CD14-positive monocyte (primary cell): ENCODE results near the gene OR2W3. TPM values are rescaled to one million over a fixed set of nuclear protein-coding genes. Genes with fewer than 3 reads are reported as not detected.

Experiments
- DNase-seq, 3 donors: peaks; one replicate each; pipeline ENCODE4 v3.0.0-alpha.2; 2011 to 2022
- H2AFZ ChIP-seq: 2 replicates; pipeline ENCODE4 v1.6.0; 2012; ENCODE audit warnings: mild to moderate bottlenecking, low read depth, low read length, inconsistent platforms; ENCODE audit not compliant: insufficient read depth, poor library complexity, severe bottlenecking
- H3K27ac ChIP-seq, 2 donors: 1 replicate in 1 of 2; 2 replicates in 1 of 2; pipeline ENCODE4 v1.5.1; 2012 to 2013; ENCODE audit warnings: low read length in 2 of 2, control low read depth in 1 of 2, inconsistent platforms in 1 of 2, low read depth in 1 of 2, mild to moderate bottlenecking in 1 of 2
- H3K27me3 ChIP-seq, 2 donors: one replicate each; pipeline versions ENCODE4 v1.6.0 to v1.6.1; 2011 to 2013; ENCODE audit warnings: low read length in 2 of 2; ENCODE audit not compliant: control insufficient read depth in 2 of 2, insufficient read depth in 2 of 2
- H3K36me3 ChIP-seq, 2 donors: replicated peaks in 1 of 2; 1 replicate in 1 of 2; 2 replicates in 1 of 2; pipeline versions ENCODE4 v1.5.1 to v1.6.1; 2012 to 2013; ENCODE audit warnings: low read length in 2 of 2, control low read depth in 1 of 2, inconsistent platforms in 1 of 2, mild to moderate bottlenecking in 1 of 2; ENCODE audit not compliant: insufficient read depth in 2 of 2, control insufficient read depth in 1 of 2
- H3K4me1 ChIP-seq, 2 donors: 1 replicate in 1 of 2; 2 replicates in 1 of 2; pipeline versions ENCODE4 v1.5.1 to v1.6.1; 2012 to 2013; ENCODE audit warnings: low read length in 2 of 2, control low read depth in 1 of 2, inconsistent platforms in 1 of 2, mild to moderate bottlenecking in 1 of 2, moderate library complexity in 1 of 2; ENCODE audit not compliant: insufficient read depth in 2 of 2, control insufficient read depth in 1 of 2
- H3K4me2 ChIP-seq: replicated peaks from 2 replicates; pipeline ENCODE3; 2012; ENCODE audit warnings: low read length, moderate library complexity, mild to moderate bottlenecking; ENCODE audit not compliant: poor library complexity, severe bottlenecking; ENCODE audit errors: extremely low read depth
- H3K4me3 ChIP-seq, 3 experiments: fragments of 200-600 bp in 1 of 3; sonication (generic) in 1 of 3; replicated peaks in 1 of 3; 1 replicate in 2 of 3; 2 replicates in 1 of 3; pipeline ENCODE4 v1.5.1; 2011 to 2013; ENCODE audit warnings: low read length in 3 of 3, mild to moderate bottlenecking in 3 of 3, control low read depth in 2 of 3, low read depth in 2 of 3, inconsistent platforms in 1 of 3, moderate library complexity in 1 of 3
- H3K79me2 ChIP-seq: 2 replicates; pipeline ENCODE4 v1.6.0; 2012; ENCODE audit warnings: mild to moderate bottlenecking, control low read depth, inconsistent platforms, low read length, moderate library complexity; ENCODE audit not compliant: insufficient read depth
- H3K9ac ChIP-seq: 2 replicates; pipeline ENCODE4 v1.6.0; 2017; ENCODE audit warnings: low read length, mild to moderate bottlenecking; ENCODE audit not compliant: insufficient read depth, poor library complexity, severe bottlenecking
- H3K9me3 ChIP-seq, 2 donors: replicated peaks in 1 of 2; 1 replicate in 1 of 2; 2 replicates in 1 of 2; pipeline versions ENCODE4 v1.5.1 to v1.6.1; 2012 to 2013; ENCODE audit warnings: low read length in 2 of 2, control low read depth in 1 of 2; ENCODE audit not compliant: control insufficient read depth in 1 of 2, insufficient read depth in 1 of 2
- H4K20me1 ChIP-seq: 2 replicates; pipeline ENCODE4 v1.6.0; 2012; ENCODE audit warnings: mild to moderate bottlenecking, low read length, control low read depth, moderate library complexity; ENCODE audit not compliant: insufficient read depth
- H3K27ac Mint-ChIP-seq, 7 donors: one replicate each; pipeline ENCODE4 v1.8.0; 2020; ENCODE audit warnings: mild to moderate bottlenecking in 7 of 7, mixed read lengths in 7 of 7, moderate library complexity in 6 of 7, inconsistent platforms in 2 of 7
- H3K27me3 Mint-ChIP-seq, 3 donors: one replicate each; pipeline ENCODE4 v1.8.0; 2021 to 2022; ENCODE audit warnings: low read depth in 3 of 3, mild to moderate bottlenecking in 3 of 3, mixed read lengths in 3 of 3, moderate library complexity in 3 of 3, inconsistent platforms in 1 of 3
- H3K36me3 Mint-ChIP-seq, 2 donors: one replicate each; pipeline ENCODE4 v1.8.0; 2020; ENCODE audit warnings: mixed read lengths in 2 of 2, inconsistent platforms in 1 of 2, mild to moderate bottlenecking in 1 of 2
- H3K4me1 Mint-ChIP-seq: one replicate; pipeline ENCODE4 v1.8.0; 2020; ENCODE audit warnings: mild to moderate bottlenecking, mixed read lengths
- H3K4me3 Mint-ChIP-seq, 2 donors: one replicate each; pipeline ENCODE4 v1.8.0; 2020; ENCODE audit warnings: mild to moderate bottlenecking in 2 of 2, mixed read lengths in 2 of 2, moderate library complexity in 1 of 2
- H3K9me3 Mint-ChIP-seq, 7 donors: one replicate each; pipeline ENCODE4 v1.8.0; 2020 to 2022; ENCODE audit warnings: mixed read lengths in 7 of 7, mild to moderate bottlenecking in 6 of 7, moderate library complexity in 6 of 7, inconsistent platforms in 2 of 7
- WGBS: methylation state at CpG from one replicate; pipeline ENCODE4 v1.1.5; 2013; ENCODE audit warnings: missing lambda C conversion rate; ENCODE audit not compliant: insufficient coverage; 5-methylcytosine and 5-hydroxymethylcytosine counted together
- intact Hi-C, 2 donors: fragments of 100-400 bp; cut with micrococcal nuclease; formaldehyde crosslinking; loops; one replicate each; pipeline versions ENCODE4 v1.15.0 to v1.15.1; 2023
- polyA plus RNA-seq, 3 donors: library from polyadenylated mRNA; depleted of rRNA in 1 of 3; unstranded in 2 of 3; stranded (reverse) in 1 of 3; fragments of 300-500 nt in 2 of 3; fragments of >200 nt in 1 of 3; fragmentation: Illumina TruSeq in 2 of 3; gene quantifications; 1 replicate in 2 of 3; 2 replicates in 1 of 3; pipeline ENCODE4 v1.2.3, GENCODE V29; 2012 to 2021
- TF ChIP-seq, protein P1 (sequence below): fragments of 200-600 bp; IDR thresholded peaks from one replicate; pipeline ENCODE4 v1.8.0; 2022; ENCODE audit warnings: antibody characterized with exemption, mild to moderate bottlenecking

The OR2W3 gene
- polyA plus RNA-seq, 3 donors, result 0.09 to 0.31 TPM; not detected in 1

GRCh38 chr1:247933989-247934388 lies 38.6 kb downstream of the OR2W3 start:
- WGBS, result 98% methylated on average over 6 of the region's 8 CpGs
- TF ChIP-seq, protein P1, sequence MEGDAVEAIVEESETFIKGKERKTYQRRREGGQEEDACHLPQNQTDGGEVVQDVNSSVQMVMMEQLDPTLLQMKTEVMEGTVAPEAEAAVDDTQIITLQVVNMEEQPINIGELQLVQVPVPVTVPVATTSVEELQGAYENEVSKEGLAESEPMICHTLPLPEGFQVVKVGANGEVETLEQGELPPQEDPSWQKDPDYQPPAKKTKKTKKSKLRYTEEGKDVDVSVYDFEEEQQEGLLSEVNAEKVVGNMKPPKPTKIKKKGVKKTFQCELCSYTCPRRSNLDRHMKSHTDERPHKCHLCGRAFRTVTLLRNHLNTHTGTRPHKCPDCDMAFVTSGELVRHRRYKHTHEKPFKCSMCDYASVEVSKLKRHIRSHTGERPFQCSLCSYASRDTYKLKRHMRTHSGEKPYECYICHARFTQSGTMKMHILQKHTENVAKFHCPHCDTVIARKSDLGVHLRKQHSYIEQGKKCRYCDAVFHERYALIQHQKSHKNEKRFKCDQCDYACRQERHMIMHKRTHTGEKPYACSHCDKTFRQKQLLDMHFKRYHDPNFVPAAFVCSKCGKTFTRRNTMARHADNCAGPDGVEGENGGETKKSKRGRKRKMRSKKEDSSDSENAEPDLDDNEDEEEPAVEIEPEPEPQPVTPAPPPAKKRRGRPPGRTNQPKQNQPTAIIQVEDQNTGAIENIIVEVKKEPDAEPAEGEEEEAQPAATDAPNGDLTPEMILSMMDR, result no peak
- Histone ChIP-seq H3K9ac (no peak overlapping the region), H3K79me2 (no peaks in the 10 kb centered on the region), H4K20me1 (no peaks in the 10 kb centered on the region), H3K4me1 (peaks cover 6% of the 10 kb centered on the region in 2 donors), H3K9me3 (peaks cover 6 to 11% of the 10 kb centered on the region in 2 donors), H2AFZ (no peak overlapping the region), H3K4me3 (no peak overlapping the region), H3K27me3 (no peaks in the 10 kb centered on the region), H3K4me2 (no peak overlapping the region), H3K27ac (no peak overlapping the region), H3K36me3 (no peaks in the 10 kb centered on the region)
- peaks cover 3% of the 10 kb centered on the region for H3K4me1 Mint-ChIP-seq
- DNase-seq, result no peak
- H3K27me3 Mint-ChIP-seq, result peaks cover 0 to 2% (median 0%) of the 10 kb centered on the region in 3 donors
- H3K4me3 Mint-ChIP-seq, result no peak overlapping the region
- H3K36me3 Mint-ChIP-seq, result no peaks in the 10 kb centered on the region
- intact Hi-C loops, result no loop called here
- no peak overlapping the region for H3K27ac Mint-ChIP-seq
- peaks cover 9 to 15% (median 11%) of the 10 kb centered on the region in 7 donors for H3K9me3 Mint-ChIP-seq

DNA sequence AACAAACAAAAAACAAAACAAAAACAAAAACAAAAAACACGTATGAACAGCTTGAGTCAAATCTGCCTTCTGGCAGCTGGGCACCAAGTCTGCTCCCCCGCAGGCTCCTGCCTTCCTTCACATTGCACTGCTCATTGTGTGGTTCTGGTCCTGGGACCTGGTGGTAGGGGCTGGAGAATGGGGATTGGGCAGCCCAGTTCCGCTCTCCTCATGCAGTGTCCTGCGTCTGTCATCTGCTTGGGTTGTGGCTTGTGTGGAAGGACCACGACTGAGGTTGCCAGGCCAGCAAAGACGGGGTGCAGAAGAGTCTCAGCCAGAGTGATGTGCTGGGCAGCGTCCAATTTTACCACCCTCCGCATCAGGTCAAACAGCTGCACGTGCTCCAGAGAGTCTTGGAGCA lies 40.4 kb downstream of the OR2W3 start:
- no peak for DNase-seq
- Histone ChIP-seq H3K36me3 (no peaks in the 10 kb centered on the region), H3K27me3 (no peaks in the 10 kb centered on the region), H3K9me3 (peaks cover 6 to 11% of the 10 kb centered on the region in 2 donors), H3K27ac (no peak overlapping the region), H3K79me2 (no peaks in the 10 kb centered on the region), H3K4me1 (peaks cover 6% of the 10 kb centered on the region in 2 donors), H4K20me1 (no peaks in the 10 kb centered on the region), H3K9ac (no peak overlapping the region), H3K4me2 (no peak overlapping the region), H2AFZ (no peak overlapping the region), H3K4me3 (no peak overlapping the region)
- Mint-ChIP-seq H3K27ac (peak overlapping the region in 1 of 7 donors; percentile 33), H3K9me3 (peaks cover 9 to 15% (median 11%) of the 10 kb centered on the region in 7 donors), H3K27me3 (peaks cover 0 to 2% (median 0%) of the 10 kb centered on the region in 3 donors), H3K4me3 (no peak overlapping the region), H3K4me1 (peaks cover 3% of the 10 kb centered on the region), H3K36me3 (no peaks in the 10 kb centered on the region)
- WGBS, result 98% methylated on average over 8 of the region's 9 CpGs
- TF ChIP-seq, protein P1, result no peak
- intact Hi-C loops, result no loop called here
